HG03159 (cell line): Measurements from ENCODE around the gene DNAJC7.
"Not testable (repeated sequence)": the region's sequence is repeated elsewhere in the genome, so short reads cannot be mapped to it uniquely, and the experiment has no call there.

Experiments
- ATAC-seq: cut with Tn5 transposase; IDR thresholded peaks from one replicate; pipeline ENCODE4 v1.9.1; 2021; ENCODE audit warnings: mild to moderate bottlenecking, moderate library complexity; ENCODE audit not compliant: unreplicated experiment

The DNAJC7 gene

DNA sequence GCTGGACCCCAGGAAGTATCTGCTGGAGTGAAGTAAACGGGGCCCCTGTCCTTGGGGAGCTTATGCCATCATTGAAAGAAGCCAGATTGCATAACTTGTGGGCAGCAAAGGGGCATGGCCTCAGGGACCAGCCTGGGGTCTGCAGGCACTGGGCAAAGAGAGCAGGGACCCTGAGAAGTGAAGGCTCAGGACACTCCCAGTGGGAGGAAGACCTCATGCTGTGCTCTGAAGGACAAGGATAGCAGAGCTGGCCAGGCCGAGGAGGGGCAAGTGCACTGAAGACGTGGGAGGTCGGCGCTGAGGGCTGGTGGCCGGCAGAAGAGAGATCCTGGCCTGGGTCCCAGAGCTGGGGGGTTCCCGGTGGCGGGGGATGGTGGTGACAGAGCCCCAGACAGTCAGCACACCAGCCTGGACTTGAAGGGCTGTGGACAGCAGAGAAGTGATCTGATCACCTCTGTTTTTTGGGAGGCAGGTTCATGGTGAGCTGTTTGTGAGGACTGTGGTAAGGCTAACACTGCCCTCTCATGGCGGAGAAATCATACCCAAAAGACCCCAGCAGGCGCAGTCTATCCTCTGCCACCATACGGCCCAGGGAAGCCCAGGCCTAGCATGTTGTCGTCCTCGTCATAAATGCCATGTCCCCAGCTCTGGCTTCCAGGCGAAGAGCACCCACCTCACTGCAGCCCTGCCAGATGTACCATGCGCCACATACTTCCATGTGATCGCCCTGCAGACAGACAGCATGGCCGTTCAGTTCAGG, 57.7 kb downstream of the DNAJC7 start:
- no peak for ATAC-seq

GRCh38 chr17:41959030-41959335, 58.3 kb downstream of the DNAJC7 start:
- no peak for ATAC-seq

DNA sequence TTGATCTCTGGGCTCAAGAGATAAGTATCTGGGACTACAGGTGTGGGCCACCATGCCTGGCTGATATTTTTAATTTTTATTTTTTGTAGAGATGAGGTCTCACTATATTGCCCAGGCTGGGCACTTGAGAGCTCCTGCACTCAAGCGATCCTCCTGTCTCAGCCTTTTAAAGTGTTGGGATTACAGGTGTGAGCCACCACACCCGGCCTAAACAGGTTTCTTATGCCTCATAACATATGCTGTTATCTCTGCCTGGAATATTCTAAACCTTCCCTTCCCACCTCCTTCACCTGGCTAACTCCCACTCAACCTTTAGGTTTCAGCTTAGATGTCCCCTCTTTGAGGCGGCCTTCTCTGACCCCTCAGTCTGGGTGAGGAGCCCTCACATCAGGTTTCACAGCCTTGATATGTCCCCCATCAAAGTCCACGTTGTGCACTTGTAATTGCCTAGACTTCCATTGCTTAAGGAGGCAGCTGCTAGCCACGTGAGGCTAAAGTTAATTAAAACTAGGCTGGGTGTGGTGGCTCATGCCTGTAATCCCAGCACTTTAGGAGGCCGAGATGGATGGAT, 59.3 kb downstream of the DNAJC7 start:
- ATAC-seq: no peak

DNA sequence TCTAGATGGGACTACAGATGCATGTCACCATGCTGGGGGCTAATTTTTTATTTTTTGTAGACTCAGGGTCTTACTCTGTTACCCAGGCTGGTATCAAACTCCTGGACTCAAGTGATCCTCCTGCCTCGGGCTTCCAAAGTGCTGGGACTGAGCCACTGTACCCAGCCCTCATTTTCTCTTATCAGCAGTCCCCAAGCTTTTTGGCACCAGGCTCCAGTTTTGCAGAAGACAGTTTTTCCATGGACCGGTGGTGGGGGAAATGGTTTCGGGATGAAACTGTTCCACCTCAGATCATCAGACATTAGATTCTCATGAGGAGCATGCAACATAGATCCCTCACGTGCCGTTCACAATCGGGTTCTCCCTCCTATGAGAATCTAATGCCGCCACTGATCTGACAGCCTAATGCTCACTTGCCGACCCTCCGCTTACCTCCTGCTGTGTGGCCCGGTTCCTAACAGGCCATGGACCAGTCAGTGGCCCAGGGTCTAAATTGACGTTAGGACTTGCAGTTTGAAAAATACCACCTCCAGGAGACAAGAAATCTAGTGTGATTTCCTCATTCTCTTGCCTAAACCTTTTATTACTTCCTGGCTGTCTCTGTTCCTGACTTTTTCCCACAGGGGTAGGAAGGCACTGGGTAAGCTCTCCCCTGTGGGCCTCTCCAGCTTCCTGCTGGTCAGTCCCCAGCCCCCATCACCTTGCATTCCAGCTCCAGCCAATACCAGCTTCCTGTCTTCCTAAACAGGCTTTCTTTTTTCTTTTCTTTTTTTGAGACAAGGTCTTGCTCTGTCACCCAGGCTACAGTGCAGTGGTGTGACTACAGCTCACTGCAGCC, 60.0 kb downstream of the DNAJC7 start:
- no peak for ATAC-seq

- no peak for ATAC-seq
Measured at GRCh38 chr17:41956522-41956921, 60.7 kb downstream of the DNAJC7 start.

DNA sequence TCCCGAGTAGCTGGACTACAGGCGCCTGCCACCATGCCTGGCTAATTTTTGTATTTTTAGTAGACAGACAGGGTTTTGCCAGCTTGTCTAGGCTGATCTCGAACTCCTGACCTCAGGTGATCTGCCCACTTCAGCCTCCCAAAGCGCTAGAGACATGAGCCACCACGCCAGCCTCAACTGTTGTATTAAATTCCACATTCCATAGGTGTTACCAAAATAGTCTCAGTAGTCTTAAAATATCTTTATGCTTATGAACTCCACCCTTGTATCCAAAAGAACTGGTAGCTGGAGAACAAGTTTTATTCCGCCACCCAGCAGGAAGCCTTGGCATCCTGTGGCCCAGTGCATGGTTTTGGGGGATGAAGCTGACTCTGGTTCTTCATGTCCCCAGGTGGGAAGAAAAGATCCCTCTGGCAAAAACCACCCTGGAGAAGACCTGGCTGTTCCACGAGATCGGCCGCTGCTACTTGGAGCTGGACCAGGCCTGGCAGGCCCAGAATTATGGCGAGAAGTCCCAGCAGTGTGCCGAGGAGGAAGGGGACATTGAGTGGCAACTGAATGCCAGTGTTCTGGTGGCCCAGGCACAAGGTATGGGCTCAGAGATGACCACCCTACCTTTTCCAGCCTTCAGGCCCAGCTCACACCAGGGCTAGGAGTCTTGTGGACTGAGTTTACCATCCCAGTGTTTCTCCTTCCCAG, 68.3 kb downstream of the DNAJC7 start:
- ATAC-seq: no peak

- ATAC-seq: no peak
Measured at GRCh38 chr17:41944943-41945342, 72.3 kb downstream of the DNAJC7 start.

- ATAC-seq: no peak
Measured at GRCh38 chr17:41943492-41943891, 73.7 kb downstream of the DNAJC7 start.

- no peak for ATAC-seq
Measured at GRCh38 chr17:41942626-41943373, 74.4 kb downstream of the DNAJC7 start.

DNA sequence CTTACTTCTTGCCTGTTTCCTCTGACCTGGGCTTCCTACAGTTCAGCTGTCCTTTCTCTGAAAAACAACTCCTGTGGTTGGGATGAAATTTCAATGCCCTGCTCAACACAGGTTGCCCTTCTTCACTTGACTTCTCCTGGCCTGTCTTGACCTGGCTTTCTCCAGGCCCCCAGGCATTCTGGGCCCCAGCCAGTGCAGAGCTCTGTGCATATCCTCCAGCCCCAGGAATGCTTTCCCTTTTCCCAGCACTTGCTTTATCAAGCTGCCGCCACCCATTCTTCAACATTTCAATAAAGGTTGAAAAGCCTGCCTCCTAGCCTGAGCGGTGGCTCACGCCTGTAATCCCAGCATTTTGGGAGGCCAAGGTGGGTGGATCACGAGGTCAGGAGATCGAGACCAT, 76.1 kb downstream of the DNAJC7 start:
- no peak for ATAC-seq

DNA sequence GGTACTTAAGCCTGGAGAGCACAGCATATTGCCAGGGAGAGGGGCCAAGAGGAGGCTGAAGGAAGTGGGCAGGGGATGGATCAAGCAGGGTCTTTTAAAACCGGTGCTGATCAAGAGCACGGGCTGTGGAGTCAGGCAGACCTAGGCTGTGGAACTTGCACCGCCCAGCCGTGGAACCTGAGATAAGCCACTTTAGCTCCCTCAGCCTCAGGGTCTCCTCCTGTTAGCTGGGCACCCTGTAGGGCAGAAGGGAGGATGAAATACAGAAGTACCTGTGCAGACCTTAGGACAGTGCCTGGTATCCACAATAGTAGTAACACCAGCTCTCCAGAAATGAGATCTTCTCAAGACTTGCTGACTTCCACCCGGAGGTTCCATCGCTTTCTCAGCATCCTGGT, 77.5 kb downstream of the DNAJC7 start:
- ATAC-seq: no peak

- ATAC-seq: no peak
Measured at GRCh38 chr17:41939044-41939692, 78.1 kb downstream of the DNAJC7 start.

DNA sequence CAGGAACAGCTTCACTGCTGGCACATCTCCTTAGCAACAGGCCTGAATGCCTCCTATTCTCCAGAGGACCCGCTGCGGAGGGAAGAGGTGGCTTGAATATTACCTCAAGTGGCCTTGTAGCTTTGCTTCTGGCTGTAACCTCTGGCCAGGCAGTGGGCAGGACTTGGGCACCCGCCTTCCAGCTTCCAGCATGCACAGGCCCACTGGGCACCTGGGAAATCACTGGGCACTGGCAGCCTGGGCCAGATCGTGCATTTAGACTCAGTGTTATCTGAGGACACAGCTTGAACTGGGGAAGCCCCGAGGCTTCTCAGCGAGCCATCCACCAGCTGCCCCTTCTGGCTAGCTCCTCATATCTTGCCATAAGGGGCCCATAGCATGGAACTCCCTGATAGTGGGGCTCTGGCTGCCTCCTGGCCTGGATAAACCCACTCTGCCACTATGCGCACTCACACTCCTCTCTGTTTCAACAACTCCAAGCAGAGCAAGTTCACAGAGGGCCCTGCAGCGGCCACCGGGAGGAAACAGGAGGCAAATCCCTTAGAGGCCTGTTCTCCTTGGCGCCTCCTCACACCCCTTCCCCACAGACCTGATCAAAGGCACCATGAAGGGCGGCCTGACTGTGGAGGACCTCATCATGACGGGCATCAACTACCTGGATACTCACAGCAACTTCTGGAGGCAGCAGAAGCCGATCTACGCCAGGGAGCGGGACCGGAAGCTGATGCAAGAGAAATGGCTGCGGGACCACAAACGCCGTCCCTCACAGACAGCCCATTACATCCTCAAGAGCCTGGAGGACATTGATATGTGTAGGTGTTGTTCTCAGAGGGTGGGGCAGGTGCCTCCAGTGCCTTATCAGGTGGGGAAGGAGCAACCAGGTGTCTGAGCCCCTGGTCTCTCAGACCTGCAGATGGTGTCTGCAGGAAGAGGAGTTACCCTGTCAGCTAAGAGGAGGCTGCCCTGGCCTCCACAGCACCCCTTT, 79.0 kb downstream of the DNAJC7 start:
- ATAC-seq: no peak

DNA sequence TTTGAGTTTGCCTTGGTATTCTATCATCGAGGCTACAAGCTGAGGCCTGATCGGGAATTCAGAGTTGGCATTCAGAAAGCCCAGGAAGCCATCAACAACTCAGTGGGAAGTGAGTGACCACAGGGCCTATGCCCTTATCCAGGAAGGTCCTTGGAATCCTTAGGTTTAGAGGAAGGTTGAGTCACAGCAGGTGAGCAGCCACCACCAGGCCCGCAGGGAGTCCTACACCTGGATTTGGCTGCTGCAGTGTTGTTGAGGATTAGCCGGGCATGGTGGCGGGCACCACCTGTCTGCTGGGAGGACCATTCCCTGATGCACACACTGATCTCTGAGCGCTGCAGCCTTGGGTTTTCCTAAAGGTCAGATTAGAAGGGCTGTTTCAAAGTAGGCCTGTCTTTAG, 81.6 kb downstream of the DNAJC7 start:
- ATAC-seq: no peak

DNA sequence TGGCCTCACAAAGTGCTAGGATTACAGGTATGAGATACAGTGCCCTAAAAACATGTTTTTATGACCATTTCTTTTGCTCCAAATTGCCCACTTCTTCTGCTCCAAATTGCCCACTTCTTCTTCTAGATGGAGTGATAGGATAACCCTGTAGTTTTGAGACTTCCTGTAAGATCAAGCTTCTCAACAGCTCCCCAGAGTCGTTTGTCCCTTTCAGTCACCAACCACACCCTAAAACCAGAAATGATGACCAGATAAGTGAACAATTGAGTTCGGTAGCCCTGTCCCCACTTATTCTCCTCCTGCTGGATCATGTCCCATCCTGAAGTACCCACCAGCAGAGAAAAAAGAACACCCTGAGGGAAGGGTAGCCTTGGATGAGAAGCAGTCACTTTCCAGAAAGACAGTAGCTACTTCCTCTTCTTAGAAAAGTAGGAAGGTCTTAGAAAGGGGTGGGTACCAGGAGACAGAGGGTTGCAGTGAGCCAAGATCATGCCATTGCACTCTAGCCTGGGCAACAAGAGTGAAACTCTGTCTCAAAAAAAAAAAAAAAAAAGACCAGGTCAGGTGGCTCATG, 84.3 kb downstream of the DNAJC7 start:
- no peak for ATAC-seq

GRCh38 chr17:41931715-41932114, 85.5 kb downstream of the DNAJC7 start:
- not testable (repeated sequence) for ATAC-seq

DNA sequence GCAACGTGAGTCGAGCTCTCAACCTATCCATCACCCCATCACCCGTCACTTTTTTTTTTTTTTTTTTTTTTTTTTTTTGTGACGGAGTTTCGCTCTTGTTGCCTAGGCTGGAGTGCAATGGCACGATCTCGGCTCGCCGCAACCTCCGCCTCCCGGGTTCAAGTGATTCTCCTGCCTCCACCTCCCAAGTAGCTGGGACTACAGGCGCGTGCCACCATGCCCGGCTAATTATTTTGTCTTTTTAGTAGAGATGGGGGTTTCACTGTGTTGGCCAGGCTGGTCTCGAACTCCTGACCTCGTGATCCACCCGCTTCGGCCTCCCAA, 86.4 kb downstream of the DNAJC7 start:
- peak; percentile 32 for ATAC-seq

DNA sequence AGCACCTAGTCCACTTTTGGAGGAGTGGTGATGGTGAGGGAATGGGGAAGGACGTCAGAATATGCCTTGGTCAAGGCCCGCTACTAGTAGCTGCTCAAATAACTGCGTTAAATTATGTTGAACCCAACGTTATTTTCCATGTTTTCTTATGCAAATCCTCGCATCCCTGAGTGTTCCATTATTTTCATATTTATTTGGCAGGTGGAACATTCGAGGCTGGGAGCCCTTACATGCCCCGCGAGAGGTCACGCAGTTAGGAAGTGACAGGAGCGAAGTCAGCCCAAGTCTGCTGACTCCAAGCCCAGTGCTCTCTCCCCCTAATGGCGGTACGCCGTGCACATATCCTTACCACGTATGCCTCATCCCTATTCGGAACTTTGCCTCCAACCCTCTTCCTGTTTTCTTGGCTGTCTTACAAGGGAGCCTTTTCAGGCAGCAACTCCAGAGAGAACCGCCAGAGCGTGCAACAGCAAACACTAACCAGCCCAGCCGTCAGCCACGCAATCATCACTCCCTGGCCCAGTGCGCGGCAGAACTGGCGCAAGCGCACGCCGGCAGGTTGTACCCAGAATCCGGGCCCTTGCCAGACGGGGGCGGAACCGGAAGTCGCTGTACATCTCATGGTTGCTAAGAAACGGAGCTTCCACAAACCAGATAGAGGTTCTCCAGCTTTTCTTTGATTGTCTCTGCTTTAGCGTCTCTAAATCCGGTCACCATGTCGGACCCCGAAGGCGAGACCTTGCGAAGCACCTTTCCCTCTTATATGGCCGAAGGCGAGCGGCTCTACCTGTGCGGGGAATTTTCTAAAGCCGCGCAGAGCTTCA, 87.0 kb downstream of the DNAJC7 start, which contains the start of gene ODAD4:
ODAD4 (plus strand) TSS at position 609 of the 824 bp plus-strand sequence; CDS start at position 716, 107 bp downstream.
- ATAC-seq: peak; percentile 90
